Ramos (cell line): ENCODE data around the gene IL16.
"Not testable (repeated sequence)": the region's sequence is repeated elsewhere in the genome, so short reads cannot be mapped to it uniquely, and the experiment has no call there.

Experiments used
- in situ Hi-C: fragments of 300-500 bp; cut with MboI; formaldehyde crosslinking; loops from one replicate; pipeline ENCODE4 v1.14.3; 2022; ENCODE audit warnings: low sequenced_read_pairs; ENCODE audit not compliant: unreplicated experiment

IL16 gene

DNA sequence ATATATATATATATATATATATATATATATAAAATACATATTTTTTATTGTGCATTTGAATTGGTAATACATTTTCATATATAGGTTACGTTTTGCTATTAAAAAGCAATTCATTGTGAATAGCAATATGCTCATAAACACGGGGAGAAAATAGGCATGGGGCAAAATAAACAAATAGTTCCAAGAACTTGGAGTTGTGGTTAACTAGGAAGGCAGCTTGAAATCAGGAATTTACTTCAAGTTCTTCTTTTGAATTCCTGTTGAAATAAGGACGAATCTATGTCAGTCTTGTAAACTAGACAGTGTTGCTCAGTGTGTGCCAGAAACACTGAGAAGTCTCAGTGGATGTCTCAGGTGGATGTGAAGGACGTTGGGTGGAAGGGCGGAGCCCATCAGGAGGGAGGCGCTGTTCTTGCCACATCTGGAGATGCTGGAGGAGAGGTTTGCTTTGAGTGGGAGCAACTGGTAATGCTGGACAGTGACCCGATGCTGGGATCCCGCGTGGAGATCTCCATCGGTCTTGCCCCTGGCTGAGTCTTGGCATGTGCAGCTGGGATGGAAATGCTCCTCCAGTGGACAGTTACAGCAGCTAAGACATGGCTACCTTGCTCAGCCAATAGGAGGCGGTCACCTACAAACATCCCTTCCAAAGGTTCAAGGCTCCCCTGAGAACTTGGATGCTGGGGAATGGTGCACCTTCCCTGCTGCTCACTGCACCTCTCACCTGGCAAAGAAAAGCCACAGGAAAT is 2.5 kb downstream of the IL16 start:
- in situ Hi-C loops = no loop called here

DNA sequence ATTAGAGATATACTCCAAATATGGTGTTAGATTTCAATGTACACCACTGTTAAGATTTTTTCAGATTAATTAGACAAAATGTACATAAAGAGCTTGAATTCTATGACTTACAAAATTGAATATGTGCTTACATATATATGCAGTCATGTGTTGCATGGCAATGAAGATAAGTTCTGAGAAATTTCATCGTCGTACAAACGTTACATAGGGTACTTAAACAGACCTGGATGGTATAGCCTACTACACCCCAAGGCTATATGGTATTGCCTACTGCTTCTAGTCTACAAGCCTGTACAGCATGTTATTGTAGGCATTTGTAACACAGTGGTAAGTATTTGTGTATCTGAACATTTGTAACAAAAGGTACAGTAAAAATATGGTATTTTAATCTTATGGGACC is 9.3 kb downstream of the IL16 start:
- in situ Hi-C loops = no loop called here

DNA sequence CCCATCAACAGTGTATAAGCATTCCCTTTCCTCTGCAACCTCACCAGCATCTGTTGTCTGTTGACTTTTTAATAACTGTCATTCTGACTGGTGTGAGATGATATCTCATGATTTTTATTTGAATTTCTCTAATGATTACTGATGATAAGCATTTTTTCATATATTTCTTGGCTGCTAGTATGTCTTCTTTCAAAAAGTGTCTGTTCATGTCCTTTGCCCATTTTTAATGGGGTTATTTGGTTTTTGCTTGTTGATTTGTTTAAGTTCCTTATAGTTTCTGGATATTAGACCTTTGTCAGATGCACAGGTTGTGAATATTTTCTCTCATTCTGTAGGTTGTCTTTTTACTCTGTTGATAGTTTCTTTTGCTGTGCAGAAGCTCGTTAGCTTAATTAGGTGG is 11.3 kb downstream of the IL16 start:
- in situ Hi-C loops = not testable (repeated sequence)

DNA sequence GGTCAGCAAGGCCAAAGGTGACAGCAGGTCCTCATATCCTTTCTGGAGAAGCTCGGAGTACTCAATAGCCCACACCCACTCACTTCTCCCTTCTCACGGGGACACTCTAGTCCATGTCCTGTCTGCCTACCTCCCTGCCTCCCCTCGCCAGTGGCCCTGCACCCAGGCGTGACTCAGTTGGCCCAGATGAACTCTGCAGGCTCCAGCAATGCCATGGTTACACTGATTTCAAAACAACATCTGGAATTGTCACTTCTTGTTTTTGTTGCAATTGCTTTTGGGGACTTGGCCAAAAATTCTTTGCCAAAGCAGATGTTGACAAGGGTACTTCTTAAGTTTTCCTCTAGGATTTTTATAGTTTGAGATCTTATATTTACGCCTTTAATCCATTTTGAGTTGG is 13.0 kb downstream of the IL16 start:
- in situ Hi-C loops = no loop called here

DNA sequence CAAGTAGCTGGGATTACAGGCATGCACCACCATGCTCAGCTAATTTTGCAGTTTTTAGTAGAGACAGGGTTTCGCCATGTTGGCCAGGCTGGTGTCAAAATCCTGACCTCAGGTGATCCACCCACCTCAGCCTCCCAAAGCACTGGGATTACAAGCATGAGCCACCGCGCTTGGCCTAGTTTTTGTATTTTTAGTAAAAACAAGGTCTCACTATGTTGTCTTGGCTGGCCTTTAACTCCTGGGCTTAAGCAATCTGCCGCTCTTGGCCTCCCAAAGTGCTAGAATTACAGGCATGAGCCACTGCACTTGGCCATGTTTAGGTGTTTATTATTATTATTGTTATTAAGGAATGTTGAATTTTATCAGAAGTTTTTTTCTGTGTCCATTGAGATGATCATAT is 14.7 kb downstream of the IL16 start:
- in situ Hi-C loops = no loop called here

DNA sequence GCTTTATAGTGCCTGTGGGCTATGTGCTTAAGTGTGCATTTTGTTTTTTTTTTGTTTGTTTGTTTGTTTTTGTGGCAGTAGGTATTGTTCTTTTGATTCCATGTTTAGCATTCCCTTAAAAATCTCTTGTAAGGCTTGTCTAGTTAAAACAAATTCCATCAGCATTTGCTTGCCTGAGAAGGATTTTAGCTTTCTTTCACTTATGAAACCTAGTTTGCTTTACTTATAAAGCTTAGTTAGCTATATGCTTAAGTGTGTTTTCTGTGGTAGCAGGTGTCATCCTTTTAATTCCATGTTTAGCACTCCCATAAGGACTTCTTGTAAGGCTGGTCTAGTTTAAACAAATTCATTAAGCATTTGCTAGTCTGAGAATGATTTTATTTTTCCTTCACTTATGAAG is 17.3 kb downstream of the IL16 start:
- in situ Hi-C loops = no loop called here

DNA sequence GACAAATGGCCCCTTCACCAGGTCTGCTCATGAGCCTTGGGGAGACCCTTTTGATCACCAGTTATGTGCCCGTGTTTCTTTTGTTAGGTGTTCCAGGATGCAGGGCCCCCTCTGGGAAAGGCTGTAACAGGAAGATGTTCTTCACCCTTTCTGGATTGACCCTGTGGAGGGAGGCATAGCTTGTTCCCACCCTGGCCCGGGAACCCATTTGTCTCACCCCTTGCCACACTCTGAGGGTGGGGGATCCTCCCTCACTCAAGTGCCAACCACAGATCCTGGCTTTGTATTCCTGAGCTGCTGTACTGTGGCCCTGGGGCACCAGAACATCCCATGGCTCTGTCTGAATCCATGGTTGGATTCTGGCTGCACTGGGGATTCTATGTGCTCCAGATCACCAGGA is 18.9 kb downstream of the IL16 start:
- in situ Hi-C loops = no loop called here

DNA sequence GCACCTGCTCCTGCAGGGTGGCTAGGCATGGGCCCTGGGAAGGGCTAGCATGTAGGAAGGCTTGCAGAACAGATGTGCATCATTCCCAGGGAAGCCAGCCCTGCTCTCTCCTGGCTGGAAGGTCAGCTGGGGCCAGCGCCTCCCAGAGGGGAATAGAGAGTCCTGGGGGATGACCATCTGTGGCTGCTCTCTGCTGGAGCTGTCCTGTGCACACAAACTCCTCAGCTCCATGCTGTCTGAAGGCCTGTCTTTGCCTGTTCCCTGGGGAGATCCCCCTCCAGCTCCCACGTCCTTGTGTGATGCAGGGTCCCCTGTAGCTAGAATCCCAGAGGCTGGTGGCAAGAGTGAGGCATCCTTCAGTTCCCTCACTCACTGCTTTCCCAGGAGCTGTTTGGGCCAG is 19.3 kb downstream of the IL16 start:
- in situ Hi-C loops = no loop called here

DNA sequence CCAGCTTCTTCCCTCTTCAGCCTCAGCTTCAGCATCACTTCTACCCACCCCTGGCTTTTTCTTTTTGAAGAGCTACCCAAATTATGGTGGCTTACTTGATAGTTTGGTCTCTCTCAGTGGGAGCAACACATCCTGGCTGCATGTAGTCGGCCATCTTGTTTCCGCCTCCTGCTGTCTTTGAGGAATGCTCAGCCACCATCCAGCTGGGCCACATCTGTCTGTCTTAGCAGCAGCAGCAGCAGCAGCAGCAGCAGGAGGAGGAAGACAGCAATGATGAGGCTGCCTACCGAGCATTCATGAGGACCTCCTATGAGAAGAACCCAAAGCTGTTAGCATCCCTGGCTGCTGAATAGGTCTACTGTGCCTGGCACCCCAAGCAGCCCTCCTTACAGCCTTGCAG is 19.7 kb downstream of the IL16 start:
- in situ Hi-C loops = no loop called here

DNA sequence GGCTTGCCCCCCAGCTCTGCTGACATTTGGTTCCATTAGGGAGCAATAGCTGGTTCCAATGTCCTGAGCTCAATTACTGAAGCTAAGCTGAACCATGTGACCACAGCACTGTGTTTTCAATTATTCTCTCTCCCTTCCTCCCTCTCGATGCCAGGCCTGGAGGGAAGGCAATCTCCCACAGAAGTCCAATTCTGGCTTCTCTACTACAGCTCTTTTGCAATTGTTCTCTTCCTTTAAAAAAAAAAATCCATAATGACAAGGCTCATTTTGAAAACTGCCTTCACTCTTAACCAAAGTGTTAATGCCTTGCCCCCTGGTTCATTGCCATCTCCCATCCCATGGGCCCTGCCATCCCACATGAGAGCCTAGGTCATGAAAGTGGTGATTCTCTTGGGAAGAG is 24.8 kb downstream of the IL16 start:
- in situ Hi-C loops = no loop called here

DNA sequence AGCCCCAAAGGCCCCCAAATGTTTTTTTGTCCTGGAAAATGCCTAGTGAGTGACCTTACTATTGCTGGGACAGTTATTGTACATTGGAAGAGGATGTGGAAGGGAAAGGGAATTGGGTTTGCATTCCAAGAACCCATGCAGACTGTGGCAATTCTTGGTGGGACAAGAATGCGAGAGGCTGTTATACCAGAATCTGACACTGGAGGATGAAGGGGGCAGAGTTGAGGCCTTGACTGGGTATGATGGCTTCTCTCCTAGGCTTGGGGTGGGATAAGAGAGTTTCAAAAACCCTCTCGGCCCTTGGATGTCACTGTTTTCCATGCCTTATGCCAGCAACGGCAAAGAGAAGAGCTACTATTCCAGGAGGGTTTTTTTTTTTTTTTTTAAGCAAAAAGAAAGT is 25.3 kb downstream of the IL16 start:
- in situ Hi-C loops = no loop called here

DNA sequence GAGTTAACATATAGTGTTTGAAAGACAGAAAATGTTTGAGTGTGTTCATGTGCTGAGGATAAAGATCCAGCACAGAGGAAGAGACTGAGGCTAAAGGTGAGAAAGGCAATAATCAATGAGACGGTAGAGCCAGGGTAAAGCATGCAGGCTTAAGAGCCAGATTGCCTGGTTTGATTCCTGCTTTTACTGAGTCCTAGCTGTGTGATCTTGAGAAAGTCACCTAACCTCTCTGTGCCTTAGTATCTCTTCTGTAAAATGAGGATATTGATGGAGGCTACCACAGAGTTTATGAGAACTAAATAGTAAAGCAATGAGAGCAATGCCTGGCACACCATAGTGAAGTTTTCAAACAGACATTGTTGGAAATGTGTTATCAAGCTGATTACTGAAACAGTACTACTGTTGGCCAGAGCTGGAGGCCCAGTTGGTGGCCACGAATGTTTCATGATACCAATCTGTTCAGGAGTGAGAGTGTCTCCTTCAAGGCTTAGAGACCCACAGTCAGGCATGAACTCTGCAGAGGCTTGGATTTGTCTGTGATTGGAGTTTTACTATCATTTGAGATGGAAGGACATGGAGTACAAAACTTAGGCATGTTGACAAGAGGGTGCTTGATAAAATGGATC is 26.8 kb downstream of the IL16 start:
- in situ Hi-C loops = no loop called here

DNA sequence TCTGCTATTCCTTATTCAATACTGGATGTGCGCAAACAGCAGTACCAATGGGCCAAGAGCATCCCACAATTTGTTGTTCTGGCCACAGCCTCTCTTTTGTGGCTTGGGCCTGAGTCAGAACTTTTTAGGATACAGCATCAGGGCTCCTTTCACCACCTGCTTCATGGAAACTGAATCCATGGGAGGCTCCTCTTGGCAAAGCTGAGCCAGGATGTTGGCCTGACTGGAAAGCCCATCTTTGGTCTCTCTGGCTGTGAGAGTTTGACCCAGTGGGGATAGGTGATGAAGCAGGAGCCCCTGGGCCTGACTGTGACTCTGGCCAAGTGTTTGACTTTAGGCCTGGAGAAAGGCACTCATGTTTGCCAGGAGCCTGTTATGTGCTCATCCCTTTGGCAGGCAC is 27.6 kb downstream of the IL16 start:
- in situ Hi-C loops = no loop called here

DNA sequence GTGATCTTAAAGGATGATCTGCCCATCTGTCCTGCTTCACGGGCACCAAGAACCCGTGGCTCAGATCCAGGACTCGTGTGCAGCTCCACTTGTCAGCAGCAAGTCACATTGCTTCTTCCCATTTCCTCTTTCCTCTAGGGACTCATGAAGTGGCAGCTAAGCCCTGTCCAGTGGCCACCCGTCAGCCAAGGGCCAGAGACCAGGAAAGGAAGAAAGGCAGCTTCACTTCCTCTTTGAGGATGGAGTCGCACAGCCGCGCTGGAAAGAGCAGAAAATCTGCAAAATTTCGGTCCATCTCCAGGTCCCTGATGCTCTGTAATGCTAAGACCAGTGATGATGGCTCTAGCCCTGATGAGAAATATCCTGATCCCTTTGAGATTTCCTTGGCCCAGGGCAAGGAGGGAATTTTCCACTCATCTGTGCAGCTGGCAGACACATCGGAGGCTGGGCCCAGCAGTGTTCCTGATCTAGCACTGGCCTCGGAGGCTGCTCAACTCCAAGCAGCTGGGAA is 28.5 kb downstream of the IL16 start:
- in situ Hi-C loops = no loop called here

DNA sequence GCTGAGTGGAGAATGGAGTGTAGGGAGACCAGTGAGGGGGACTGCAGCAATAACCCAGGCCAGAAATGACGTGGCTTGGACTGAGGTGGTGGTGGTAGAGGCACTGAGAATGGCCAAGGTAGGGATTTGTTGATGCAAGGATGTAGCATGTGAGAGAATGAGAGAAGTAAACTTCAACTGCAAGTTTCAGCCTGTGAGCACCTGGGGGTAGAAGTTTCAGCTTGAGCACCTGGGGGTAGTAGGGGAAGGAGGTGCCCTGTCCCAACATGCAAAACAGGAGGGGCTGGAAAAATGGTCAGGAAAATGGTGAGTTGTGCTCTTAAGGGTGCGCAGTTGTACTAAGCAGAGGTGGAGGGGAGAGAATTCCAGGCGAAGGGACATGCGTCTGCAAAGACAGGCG is 31.0 kb downstream of the IL16 start:
- in situ Hi-C loops = no loop called here

DNA sequence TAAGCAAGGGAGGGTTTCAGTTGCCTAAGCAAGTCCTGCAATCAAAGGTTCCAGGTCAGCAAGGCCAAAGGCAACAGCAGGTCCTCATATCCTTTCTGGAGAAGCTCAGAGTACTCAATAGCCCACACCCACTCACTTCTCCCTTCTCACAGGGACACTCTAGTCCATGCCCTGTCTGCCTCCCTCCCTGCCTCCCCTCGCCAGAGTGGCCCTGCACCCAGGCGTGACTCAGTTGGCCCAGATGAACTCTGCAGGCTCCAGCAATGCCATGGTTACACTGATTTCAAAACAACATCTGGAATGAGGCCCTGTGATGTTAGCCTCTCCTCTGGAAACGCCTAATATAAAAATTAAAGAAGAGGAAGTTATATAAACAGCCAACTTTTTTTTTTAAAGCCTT is 32.9 kb downstream of the IL16 start:
- in situ Hi-C loops = no loop called here

DNA sequence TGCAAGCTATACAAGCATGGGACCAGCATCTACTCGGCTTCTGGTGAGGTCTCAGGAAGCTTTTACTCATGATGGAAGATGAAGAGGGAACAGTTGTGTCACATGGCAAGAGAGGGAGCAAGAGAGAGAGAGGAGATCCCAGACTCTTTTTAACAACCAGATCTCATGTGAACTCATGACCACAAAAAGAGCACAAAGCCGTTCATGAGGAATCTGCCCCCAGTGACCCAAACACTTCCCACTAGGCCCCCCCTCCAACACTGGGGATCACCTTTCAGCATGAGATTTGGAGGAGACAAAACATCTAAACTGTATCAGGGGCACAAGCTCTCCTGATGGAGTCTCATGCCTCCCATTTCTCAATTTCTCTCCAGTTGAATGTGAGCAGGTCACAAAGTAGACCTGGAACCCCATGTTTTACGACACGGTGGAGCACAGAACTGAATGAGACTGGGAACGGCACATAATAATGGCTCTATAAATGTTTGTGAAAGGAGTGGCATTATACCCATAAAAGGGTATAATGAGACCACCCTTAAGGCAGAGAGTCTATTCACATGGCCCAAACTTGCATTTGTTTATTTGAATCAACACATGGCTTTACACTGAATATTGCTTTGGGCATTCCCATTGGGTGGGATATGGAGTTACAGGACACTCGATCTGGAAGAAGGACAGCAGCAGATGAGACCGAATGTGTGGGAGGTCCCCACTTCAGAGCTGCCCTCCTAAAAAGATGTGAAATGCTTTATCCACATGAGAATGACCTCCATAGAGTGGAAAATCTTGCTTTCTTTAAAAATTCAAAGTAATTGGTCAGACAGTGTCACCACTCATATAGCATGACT is 38.8 kb downstream of the IL16 start:
- in situ Hi-C loops = no loop called here

DNA sequence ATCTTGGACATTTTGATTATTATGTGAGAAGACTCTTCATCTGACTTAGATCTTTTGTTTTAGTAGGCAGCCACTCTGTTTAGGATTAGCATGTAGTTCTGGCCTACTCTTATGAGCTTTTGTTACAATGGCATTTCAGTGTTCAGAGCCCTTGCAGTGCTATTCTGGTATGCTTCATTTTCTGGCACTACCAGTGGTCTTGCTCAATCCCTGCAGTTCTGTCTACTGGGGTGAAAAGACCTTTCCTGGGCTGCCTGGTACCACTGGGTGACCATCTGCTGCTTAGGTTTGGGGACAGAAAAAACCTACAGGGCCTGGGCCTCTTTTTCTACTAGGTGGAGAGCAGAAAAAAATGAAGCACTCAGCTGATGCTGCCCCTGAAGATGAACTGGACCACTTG is 42.5 kb downstream of the IL16 start:
- in situ Hi-C loops = no loop called here

DNA sequence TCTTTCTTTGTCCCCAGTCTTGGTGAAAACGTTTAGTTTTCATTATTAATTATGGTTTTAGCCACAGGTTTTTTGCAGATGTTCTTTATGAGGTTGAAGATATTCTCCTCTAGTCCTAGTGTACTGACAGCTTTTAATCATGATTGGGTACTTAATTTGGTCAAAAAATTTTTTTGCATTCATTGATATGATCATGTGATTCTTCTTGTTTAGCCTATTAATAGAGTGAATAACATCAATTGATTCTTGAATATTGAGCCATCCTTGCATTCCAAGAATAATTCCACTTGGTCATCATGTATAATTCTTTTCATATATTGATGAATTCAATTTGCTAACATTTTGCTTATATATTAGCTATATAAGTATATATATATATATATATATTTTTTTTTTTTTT is 46.1 kb downstream of the IL16 start:
- in situ Hi-C loops = no loop called here

DNA sequence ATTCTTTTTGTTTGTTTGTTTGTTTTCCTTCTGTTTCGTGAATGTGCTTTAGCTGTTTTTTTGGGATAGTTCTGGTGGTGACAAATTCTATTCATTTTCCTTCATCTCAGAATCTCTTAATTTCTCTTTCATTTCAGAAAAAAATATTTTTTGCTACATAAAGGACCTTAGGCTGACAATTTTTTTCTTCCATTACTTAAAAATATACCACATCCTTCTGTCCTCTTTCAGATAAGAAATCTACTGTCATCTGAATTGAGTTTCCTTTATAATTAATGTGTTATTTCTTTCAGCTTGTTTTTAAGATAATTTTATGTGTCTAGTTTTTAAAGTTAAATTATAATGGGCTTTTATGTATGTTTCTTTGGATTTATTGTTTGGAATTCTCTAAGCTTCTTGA is 47.6 kb downstream of the IL16 start:
- in situ Hi-C loops = no loop called here

DNA sequence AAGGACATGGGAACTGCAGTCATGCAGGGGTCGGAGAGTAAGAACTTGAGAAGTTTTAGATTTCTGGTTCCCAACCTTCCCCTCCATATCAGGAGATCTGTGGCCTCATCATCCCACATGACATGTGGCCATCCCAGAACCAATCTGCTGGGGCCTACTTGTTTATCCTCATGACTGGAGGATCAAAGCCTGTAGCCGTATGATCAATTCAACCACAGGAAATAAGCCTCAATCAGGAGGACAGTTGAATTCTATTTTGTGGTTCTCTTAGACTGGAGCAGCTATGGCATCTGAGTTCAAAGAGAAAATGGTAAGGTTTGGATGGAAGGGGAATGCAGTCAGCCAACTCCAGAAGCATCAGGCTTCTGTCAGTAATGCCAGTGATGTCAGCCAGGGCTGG is 57.2 kb downstream of the IL16 start:
- in situ Hi-C loops = no loop called here
